GM21737 (cell line): Measurements from ENCODE around the gene SERINC5.

Source experiments
- ATAC-seq: cut with Tn5 transposase; IDR thresholded peaks from one replicate; pipeline ENCODE4 v1.9.1; 2021; ENCODE audit warnings: mild to moderate bottlenecking, moderate library complexity; ENCODE audit not compliant: unreplicated experiment

SERINC5 gene

GRCh38 chr5:80072103-80073073, 183.5 kb downstream of the SERINC5 start:
- no peak for ATAC-seq

DNA sequence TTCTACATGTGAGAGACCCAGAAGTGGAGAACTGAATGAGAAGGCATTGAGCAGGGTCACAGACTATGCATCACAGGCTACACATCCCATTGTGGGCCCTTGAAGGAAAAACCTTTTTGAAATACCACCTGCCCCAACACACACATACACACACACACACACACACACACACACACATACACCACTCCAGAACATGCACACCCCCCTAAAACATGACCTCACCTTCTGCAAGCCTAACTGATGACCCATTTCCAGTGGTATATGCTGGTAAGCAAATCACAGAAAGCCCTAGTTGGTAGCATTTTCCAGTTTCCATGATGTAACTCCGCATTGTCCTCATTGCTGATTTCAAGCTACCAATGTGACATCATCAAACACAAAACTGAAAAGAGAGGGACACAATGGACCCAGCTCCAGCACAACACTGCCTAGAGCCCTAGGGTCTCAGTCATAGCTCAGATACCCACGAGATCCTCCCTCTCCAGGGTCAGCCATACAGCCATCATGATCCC, 184.3 kb downstream of the SERINC5 start:
- ATAC-seq, result no peak

DNA sequence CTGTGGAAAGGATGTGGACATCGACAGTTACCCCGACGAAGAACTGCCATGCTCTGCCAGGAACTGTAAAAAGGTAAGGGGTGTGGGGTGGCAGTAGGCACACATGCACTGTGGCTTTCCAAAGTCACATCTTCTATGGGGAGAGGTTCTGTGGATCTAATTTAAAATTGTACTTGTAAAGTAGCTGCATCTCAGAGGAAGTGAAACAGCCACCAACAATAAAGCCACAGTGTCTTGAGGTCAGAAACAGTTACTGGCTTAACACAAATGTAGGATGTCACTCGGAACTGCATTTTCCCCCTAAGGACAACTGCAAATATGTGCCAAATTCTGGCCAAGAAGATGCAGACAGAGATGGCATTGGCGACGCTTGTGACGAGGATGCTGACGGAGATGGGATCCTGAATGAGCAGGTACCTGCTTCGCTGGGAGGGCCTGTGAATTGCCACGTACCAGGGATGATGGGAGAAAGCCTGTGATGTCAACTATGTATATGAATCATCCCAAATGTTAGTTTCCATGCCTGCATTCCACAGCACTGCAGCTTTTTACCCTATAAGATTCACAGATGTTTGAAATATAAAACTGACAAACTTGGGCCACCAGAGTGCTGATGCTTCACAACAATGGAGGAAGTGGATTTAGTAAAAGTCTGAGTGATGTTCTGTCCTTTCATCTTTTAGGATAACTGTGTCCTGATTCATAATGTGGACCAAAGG, 185.4 kb downstream of the SERINC5 start:
- no peak for ATAC-seq

DNA sequence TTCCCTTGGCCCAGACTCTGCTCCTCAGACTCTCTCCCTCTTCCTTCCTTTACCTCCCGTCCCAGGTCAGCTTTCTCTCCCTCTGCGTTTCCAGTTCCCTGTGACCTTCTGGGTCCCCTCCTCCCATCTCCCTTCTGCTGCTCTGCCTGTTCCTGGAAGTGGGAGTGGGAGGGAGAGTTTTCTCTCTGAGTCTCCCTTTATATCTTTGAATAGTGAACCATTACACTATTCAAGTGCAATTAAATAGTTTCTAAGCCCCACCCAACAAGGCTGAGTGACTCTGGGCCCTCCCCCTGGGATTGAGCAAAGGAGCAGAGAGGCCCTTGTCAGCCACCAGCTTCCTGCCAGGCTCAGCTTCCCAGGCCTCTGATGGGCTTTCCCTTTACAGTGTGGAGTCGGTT, 185.9 kb downstream of the SERINC5 start:
- ATAC-seq, result no peak

GRCh38 chr5:80069251-80069800, 186.5 kb downstream of the SERINC5 start:
- ATAC-seq, result no peak

GRCh38 chr5:80068775-80069174, 187.1 kb downstream of the SERINC5 start:
- ATAC-seq, result no peak

DNA sequence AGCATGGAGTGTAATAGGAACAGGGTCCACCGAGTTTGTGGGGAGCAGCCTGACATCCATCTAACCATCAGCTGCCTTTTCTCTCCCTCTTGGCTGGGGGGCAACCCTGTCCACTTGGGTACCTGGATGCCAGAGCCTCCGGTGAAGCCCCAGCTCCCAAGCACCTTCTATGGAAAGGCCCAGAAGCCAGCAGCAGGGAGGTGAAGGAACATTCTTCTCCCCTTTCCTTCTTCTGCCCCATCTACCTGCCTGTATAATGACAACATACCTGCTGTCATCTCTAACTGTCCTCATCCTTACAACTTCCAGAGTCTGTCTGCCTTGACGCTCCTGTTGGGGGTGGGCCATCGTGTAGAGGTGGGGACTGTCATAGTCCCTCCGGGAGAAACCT, 187.6 kb downstream of the SERINC5 start:
- no peak for ATAC-seq

- no peak for ATAC-seq
These were observed 188.2 kb downstream of the SERINC5 start for GRCh38 chr5:80067531-80068245.

DNA sequence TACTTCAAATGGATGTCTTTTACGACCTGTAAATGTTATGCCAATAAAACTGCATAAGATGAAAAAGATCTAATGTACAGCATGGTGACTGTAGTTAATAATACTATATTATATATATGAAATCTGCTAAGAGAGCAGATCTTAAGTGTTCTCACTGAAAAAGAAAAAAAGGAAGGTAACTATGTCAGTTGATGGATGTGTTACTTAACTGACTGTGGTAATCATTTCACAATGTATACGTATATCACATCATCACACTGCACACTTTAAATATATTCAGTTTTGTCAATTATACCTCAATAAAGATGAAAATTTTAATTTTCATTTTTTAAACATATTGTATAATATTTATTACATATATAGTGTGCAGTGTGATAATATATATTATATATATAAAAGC, 188.8 kb downstream of the SERINC5 start:
- no peak for ATAC-seq

DNA sequence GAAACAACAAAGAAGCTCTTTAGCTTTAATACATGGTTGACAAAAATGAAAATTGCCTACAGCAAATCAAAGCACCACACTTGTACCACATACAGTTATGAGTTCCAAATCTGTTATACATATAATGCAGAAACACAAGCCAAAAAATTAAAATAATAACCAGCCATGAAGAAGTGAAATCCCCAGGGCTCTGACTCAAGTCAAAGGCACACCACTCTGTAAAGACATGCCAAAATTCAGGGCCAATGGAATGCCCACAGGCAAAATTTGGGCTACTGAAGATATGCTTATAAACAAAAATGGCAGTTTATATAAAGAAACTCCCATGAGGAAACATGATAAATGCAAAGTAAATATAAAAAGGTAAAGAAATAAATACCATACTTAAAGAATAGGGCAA, 191.7 kb downstream of the SERINC5 start:
- no peak for ATAC-seq
